Neural progenitor cell (in vitro differentiated cells): ENCODE measurements around the gene THSD4. TPM values are rescaled to one million over a fixed set of nuclear protein-coding genes. Genes with fewer than 3 reads are reported as not detected.

Experiments used
- DNase-seq: peaks from one replicate; pipeline ENCODE4 v3.0.0-alpha.2; 2016; ENCODE audit warnings: low spot score
- H2AFZ ChIP-seq: fragments of 200-600 bp; sonication (generic); replicated peaks from 2 replicates; pipeline ENCODE4 v1.6.1; 2016; ENCODE audit warnings: antibody characterized with exemption
- H3F3A ChIP-seq: fragments of 200-600 bp; sonication (generic); 2 replicates; pipeline ENCODE4 v1.6.1; 2016; ENCODE audit warnings: antibody characterized with exemption, low read depth
- H3K27ac ChIP-seq: fragments of 200-600 bp; sonication (generic); 2 replicates; pipeline ENCODE4 v1.5.1; 2016; ENCODE audit warnings: mild to moderate bottlenecking
- H3K27me3 ChIP-seq: fragments of 200-600 bp; sonication (generic); 2 replicates; pipeline ENCODE4 v1.6.1; 2016; ENCODE audit warnings: mild to moderate bottlenecking, moderate library complexity
- H3K36me3 ChIP-seq: fragments of 200-600 bp; sonication (generic); 2 replicates; pipeline ENCODE4 v1.5.1; 2016
- H3K4me1 ChIP-seq: fragments of 200-600 bp; sonication (generic); 2 replicates; pipeline ENCODE4 v1.6.1; 2016; ENCODE audit warnings: mixed run types
- H3K4me2 ChIP-seq: fragments of 200-600 bp; sonication (generic); 2 replicates; pipeline ENCODE4 v1.6.1; 2016
- H3K4me3 ChIP-seq: fragments of 200-600 bp; sonication (generic); 2 replicates; pipeline ENCODE4 v1.5.1; 2016
- H3K79me2 ChIP-seq: fragments of 200-600 bp; sonication (generic); 2 replicates; pipeline ENCODE4 v1.6.1; 2016; ENCODE audit warnings: low read depth
- H3K9ac ChIP-seq: fragments of 200-600 bp; sonication (generic); 2 replicates; pipeline ENCODE4 v1.6.1; 2016
- H3K9me3 ChIP-seq: fragments of 200-600 bp; sonication (generic); 2 replicates; pipeline ENCODE4 v1.5.1; 2016; ENCODE audit warnings: low read depth
- H4K20me1 ChIP-seq: fragments of 200-600 bp; sonication (generic); 2 replicates; pipeline ENCODE4 v1.6.1; 2016; ENCODE audit warnings: low read depth
- H3K27ac Mint-ChIP-seq: 3 replicates; pipeline ENCODE4 v1.8.0; 2021; ENCODE audit warnings: mixed read lengths
- H3K27me3 Mint-ChIP-seq: 2 replicates; pipeline ENCODE4 v1.8.0; 2022; ENCODE audit warnings: low read depth, mild to moderate bottlenecking, inconsistent platforms, moderate library complexity, mixed read lengths; ENCODE audit not compliant: insufficient read depth
- H3K36me3 Mint-ChIP-seq: 3 replicates; pipeline ENCODE4 v1.8.0; 2021; ENCODE audit warnings: mixed read lengths
- H3K4me1 Mint-ChIP-seq: 3 replicates; pipeline ENCODE4 v1.8.0; 2021; ENCODE audit warnings: mixed read lengths
- H3K4me3 Mint-ChIP-seq: 3 replicates; pipeline ENCODE4 v1.8.0; 2021; ENCODE audit warnings: mild to moderate bottlenecking, moderate library complexity, mixed read lengths
- H3K9me3 Mint-ChIP-seq: 3 replicates; pipeline ENCODE4 v1.8.0; 2020; ENCODE audit warnings: mixed read lengths
- CTCF ChIP-seq: fragments of 200-600 bp; sonication (generic); IDR thresholded peaks from 2 replicates; pipeline ENCODE4 v1.5.1; 2017; ENCODE audit warnings: antibody characterized with exemption, mild to moderate bottlenecking
- EZH2 ChIP-seq: fragments of 200-600 bp; sonication (generic); IDR thresholded peaks from 2 replicates; pipeline ENCODE4 v1.6.1; 2017; ENCODE audit warnings: antibody characterized with exemption, mild to moderate bottlenecking, moderate library complexity
- EZH2phosphoT487 ChIP-seq: fragments of 200-600 bp; sonication (generic); IDR thresholded peaks from 2 replicates; pipeline ENCODE4 v1.6.1; 2017; ENCODE audit warnings: antibody characterized with exemption
- total RNA-seq: library from RNA; depleted of rRNA; stranded (reverse); fragments of >200 nt; gene quantifications from 2 replicates; pipeline ENCODE4 v1.2.3, GENCODE V29; 2015; ENCODE audit warnings: low replicate concordance

Gene THSD4
- total RNA-seq, 1 donor from 2014 or later, result 2.4 TPM

DNA sequence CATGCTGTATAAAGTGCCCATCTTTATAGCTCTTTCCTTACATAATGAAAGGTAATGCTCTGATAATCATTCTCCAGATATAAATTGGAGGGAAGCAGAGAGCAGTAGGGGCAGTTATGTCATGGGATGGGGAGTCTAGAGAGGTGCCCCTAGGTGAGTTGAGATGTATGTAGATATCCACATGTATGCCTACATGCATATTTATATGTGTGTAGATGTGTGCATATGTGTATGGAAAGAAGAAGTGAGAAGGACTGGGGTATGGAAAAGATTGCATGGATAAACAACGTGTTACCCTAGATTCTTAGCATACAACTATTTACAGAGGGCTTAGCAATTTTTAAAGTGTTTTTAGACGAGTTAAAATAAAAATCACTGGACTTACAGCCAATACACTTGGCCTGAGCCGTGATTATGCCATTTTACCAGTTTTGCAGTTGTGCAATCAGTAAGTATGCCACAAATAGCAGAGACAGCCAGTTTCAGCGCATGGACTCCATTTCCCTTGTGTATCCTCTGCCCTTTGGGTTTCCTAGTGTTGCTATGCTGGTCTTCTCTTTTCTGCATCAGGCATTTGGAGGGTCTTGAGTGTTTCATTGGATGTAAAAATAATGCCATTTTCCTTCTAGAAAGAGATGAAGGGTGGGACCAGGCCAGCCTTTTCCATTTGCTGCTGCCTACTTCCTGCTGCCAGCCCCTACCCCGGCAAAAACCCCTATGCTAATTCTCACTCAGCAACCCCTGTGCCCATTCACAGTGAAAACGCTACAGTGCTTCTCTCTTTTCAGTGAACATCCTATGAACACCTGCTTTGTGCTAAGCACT lies 495.7 kb downstream of the THSD4 start:
- Histone ChIP-seq H3K4me3 (peak overlapping the region; percentile 12), H3K79me2 (no peaks in the 10 kb centered on the region), H3K27me3 (peaks cover 62% of the 10 kb centered on the region), H2AFZ (no peak overlapping the region), H3K36me3 (no peaks in the 10 kb centered on the region), H3K9me3 (no peaks in the 10 kb centered on the region), H3K4me1 (peaks cover 34% of the 10 kb centered on the region), H3K27ac (no peak overlapping the region), H3F3A (peaks cover 28% of the 10 kb centered on the region), H4K20me1 (peaks cover 24% of the 10 kb centered on the region), H3K4me2 (peak overlapping the region; percentile 73), H3K9ac (no peak overlapping the region)
- Mint-ChIP-seq H3K9me3 (no peaks in the 10 kb centered on the region), H3K4me1 (peaks cover 27% of the 10 kb centered on the region), H3K27ac (no peak overlapping the region), H3K4me3 (no peak overlapping the region), H3K27me3 (peaks cover 27% of the 10 kb centered on the region), H3K36me3 (peaks cover 2% of the 10 kb centered on the region)
- no peak for DNase-seq
- TF ChIP-seq CTCF (no peak), EZH2 (no peak), EZH2phosphoT487 (no peak)

DNA sequence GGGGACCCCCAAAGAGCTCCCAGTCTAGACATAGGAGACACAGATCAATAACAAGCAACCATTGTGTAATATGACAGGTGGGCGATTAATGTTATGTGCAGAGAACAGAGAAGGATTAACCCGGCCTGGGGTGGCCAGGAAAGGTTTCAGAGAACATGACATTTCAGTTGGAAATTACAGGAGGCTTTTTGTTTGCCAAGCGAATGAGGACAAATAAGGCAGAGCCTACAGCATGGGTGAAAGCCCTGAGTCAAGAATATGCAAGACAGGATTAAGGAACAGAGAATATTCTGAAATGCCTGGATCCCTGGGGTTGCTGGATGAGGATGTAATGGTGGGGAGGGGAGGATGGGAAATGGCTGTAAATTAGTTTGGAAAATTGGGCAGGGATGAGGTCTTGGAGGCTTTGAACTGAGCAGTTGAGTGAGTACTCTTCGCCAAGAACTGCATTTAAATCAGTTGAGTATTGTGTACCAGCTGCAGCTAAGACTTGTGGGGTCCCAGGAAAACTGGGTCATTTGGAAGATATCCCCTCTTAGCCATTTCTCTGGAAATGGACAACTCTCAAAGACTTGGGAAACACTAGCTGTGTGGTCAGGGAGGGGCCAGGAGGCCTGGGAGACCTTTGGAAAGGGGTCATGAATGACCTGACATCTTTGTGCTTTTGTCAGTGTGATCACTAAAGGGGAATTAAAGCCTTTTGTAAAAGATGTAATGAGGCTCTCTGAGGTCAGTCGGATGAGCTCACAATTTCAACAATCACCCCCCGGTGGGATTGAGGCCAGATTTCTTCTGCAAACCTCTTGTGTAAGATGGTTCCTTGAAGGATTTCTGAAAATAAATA lies 496.5 kb downstream of the THSD4 start:
- peaks cover 2% of the 10 kb centered on the region for H3K36me3 Mint-ChIP-seq
- Histone ChIP-seq H3K4me3 (peak overlapping the region; percentile 12), H3K36me3 (no peaks in the 10 kb centered on the region), H3K9ac (no peak overlapping the region), H3K4me2 (peak overlapping the region; percentile 73), H2AFZ (no peak overlapping the region), H3K4me1 (peaks cover 40% of the 10 kb centered on the region), H3K9me3 (no peaks in the 10 kb centered on the region), H3K27ac (peak overlapping the region; percentile 34), H3F3A (peaks cover 28% of the 10 kb centered on the region), H3K79me2 (no peaks in the 10 kb centered on the region), H4K20me1 (peaks cover 24% of the 10 kb centered on the region), H3K27me3 (peaks cover 62% of the 10 kb centered on the region)
- H3K4me1 Mint-ChIP-seq, result peaks cover 27% of the 10 kb centered on the region
- peak overlapping the region; percentile 23 for H3K4me3 Mint-ChIP-seq
- H3K27me3 Mint-ChIP-seq, result peaks cover 26% of the 10 kb centered on the region
- H3K27ac Mint-ChIP-seq, result peak overlapping the region; percentile 26
- DNase-seq, result peak; percentile 88
- TF ChIP-seq EZH2 (no peak), CTCF (no peak), EZH2phosphoT487 (peak; percentile 50)
- H3K9me3 Mint-ChIP-seq, result no peaks in the 10 kb centered on the region

DNA sequence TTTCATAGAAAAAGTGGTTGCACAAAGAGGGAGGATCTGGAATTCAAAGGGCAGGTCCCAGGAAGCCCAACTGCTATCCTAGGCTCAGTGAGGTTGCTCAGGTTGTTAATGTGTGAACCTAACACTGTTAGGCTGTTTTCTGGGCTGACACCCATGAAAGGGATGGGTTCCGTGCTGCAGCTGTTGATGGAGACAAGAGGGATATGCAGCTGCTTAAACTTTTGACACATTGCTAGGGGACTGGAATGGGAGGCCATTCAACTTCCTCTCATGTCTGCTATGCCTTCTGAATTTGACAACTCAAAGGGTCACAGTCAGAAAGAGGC lies 497.1 kb downstream of the THSD4 start:
- no peak overlapping the region for H2AFZ ChIP-seq
- H3K9me3 ChIP-seq, result no peaks in the 10 kb centered on the region
- Mint-ChIP-seq H3K9me3 (no peaks in the 10 kb centered on the region), H3K27me3 (peaks cover 21% of the 10 kb centered on the region), H3K36me3 (peaks cover 2% of the 10 kb centered on the region), H3K4me1 (peaks cover 27% of the 10 kb centered on the region), H3K27ac (no peak overlapping the region), H3K4me3 (no peak overlapping the region)
- peaks cover 60% of the 10 kb centered on the region for H3K27me3 ChIP-seq
- no peak for DNase-seq
- peaks cover 43% of the 10 kb centered on the region for H3K4me1 ChIP-seq
- H4K20me1 ChIP-seq, result peaks cover 24% of the 10 kb centered on the region
- H3K9ac ChIP-seq, result no peak overlapping the region
- H3K4me3 ChIP-seq, result peak overlapping the region; percentile 12
- peak overlapping the region; percentile 14 for H3K27ac ChIP-seq
- H3K79me2 ChIP-seq, result no peaks in the 10 kb centered on the region
- H3F3A ChIP-seq, result peaks cover 28% of the 10 kb centered on the region
- peak overlapping the region; percentile 73 for H3K4me2 ChIP-seq
- H3K36me3 ChIP-seq, result no peaks in the 10 kb centered on the region
- no peak for TF ChIP-seq EZH2
- TF ChIP-seq EZH2phosphoT487, result no peak
- TF ChIP-seq CTCF, result no peak
